Stimulated activated CD4-positive, alpha-beta T cell treated with anti-CD3 and anti-CD28 coated beads, Interleukin-4, amount 100 ng/mL, for 1 hour (primary cell): ENCODE results near the gene PLEKHH1.
A peak's percentile ranks its signal among the peaks of the same experiment; 100 is the strongest.

Source experiments
- DNase-seq: peaks from one replicate; pipeline ENCODE4 v3.0.0-alpha.2; 2020

The PLEKHH1 gene

GRCh38 chr14:67532998-67533753, at the start of gene PLEKHH1:
PLEKHH1 (plus strand) TSS chr14:67533290; CDS start chr14:67541868, 8,578 bp downstream.
- peak; percentile 60 for DNase-seq

GRCh38 chr14:67483579-67484285, 49.4 kb upstream of the PLEKHH1 start:
- DNase-seq = no peak

- DNase-seq = no peak
Measured at GRCh38 chr14:67485501-67486095, 47.5 kb upstream of the PLEKHH1 start.

- no peak for DNase-seq
Measured at GRCh38 chr14:67486890-67487289, 46.2 kb upstream of the PLEKHH1 start.

- DNase-seq = no peak
Measured at GRCh38 chr14:67487332-67487731, 45.8 kb upstream of the PLEKHH1 start.

GRCh38 chr14:67487937-67488893, 44.9 kb upstream of the PLEKHH1 start, which contains the start of gene TMEM229B:
TMEM229B (minus strand) TSS chr14:67488721; CDS start chr14:67473923, 14,798 bp downstream.
- peak; percentile 58 for DNase-seq

- no peak for DNase-seq
Measured at GRCh38 chr14:67490196-67490595, 42.9 kb upstream of the PLEKHH1 start.

GRCh38 chr14:67491285-67491684, 41.8 kb upstream of the PLEKHH1 start:
- DNase-seq = no peak

GRCh38 chr14:67491741-67492507, 41.2 kb upstream of the PLEKHH1 start:
- DNase-seq = no peak

- no peak for DNase-seq
Measured at GRCh38 chr14:67492538-67492937, 40.6 kb upstream of the PLEKHH1 start.

- DNase-seq = no peak
Measured at GRCh38 chr14:67493092-67493717, 39.9 kb upstream of the PLEKHH1 start.

- no peak for DNase-seq
Measured at GRCh38 chr14:67495827-67496226, 37.3 kb upstream of the PLEKHH1 start.

GRCh38 chr14:67497216-67497615, 35.9 kb upstream of the PLEKHH1 start:
- no peak for DNase-seq

GRCh38 chr14:67497716-67498115, 35.4 kb upstream of the PLEKHH1 start:
- no peak for DNase-seq

GRCh38 chr14:67500981-67501380, 32.1 kb upstream of the PLEKHH1 start:
- no peak for DNase-seq

GRCh38 chr14:67501670-67502069, 31.4 kb upstream of the PLEKHH1 start:
- DNase-seq = no peak

- no peak for DNase-seq
Measured at GRCh38 chr14:67502867-67503266, 30.2 kb upstream of the PLEKHH1 start.

- no peak for DNase-seq
Measured at GRCh38 chr14:67503331-67503730, 29.8 kb upstream of the PLEKHH1 start.

- DNase-seq = no peak
Measured at GRCh38 chr14:67505254-67505653, 27.8 kb upstream of the PLEKHH1 start.

- DNase-seq = no peak
Measured at GRCh38 chr14:67508956-67509355, 24.1 kb upstream of the PLEKHH1 start.

GRCh38 chr14:67510121-67510520, 23.0 kb upstream of the PLEKHH1 start:
- DNase-seq = no peak
